GM12801 (cell line): ENCODE results near the gene GPX4.

Experiments
- CTCF ChIP-seq: IDR thresholded peaks from one replicate; pipeline ENCODE4 v1.5.1; 2011; ENCODE audit warnings: control low read depth; ENCODE audit not compliant: insufficient read length; ENCODE audit errors: extremely low read depth

Gene GPX4

GRCh38 chr19:1066251-1066747, 37.5 kb upstream of the GPX4 start:
- TF ChIP-seq CTCF = no peak

GRCh38 chr19:1066748-1067340, 37.0 kb upstream of the GPX4 start, which contains the start of gene ARHGAP45:
ARHGAP45 (plus strand) TSS chr19:1067167; CDS start chr19:1067406, 239 bp downstream.
- no peak for TF ChIP-seq CTCF

GRCh38 chr19:1067341-1067957, 36.3 kb upstream of the GPX4 start:
- TF ChIP-seq CTCF = no peak

GRCh38 chr19:1068009-1069001, 35.5 kb upstream of the GPX4 start:
- TF ChIP-seq CTCF = no peak

- TF ChIP-seq CTCF = no peak
Measured at GRCh38 chr19:1069009-1069779, 34.6 kb upstream of the GPX4 start.

GRCh38 chr19:1070576-1070930, 33.2 kb upstream of the GPX4 start:
- TF ChIP-seq CTCF = no peak
